H9 (cell line): Measurements from ENCODE around the gene RAB6B. TPM values are rescaled to one million over a fixed set of nuclear protein-coding genes. Genes with fewer than 3 reads are reported as not detected.

Experiments
- DNase-seq: peaks from one replicate; pipeline ENCODE4 v3.0.0-alpha.2; 2017
- H2AFZ ChIP-seq: one replicate; pipeline ENCODE4 v1.6.1; 2013; ENCODE audit warnings: mild to moderate bottlenecking, low read length, control low read depth, moderate library complexity
- H2AK5ac ChIP-seq: 2 replicates; pipeline ENCODE4 v1.6.1; 2013; ENCODE audit warnings: low read length, control low read depth, mixed read lengths; ENCODE audit not compliant: insufficient read length
- H2BK120ac ChIP-seq: one replicate; pipeline ENCODE4 v1.6.1; 2013; ENCODE audit warnings: low read depth, mild to moderate bottlenecking, low read length, control low read depth, inconsistent platforms; ENCODE audit not compliant: poor library complexity, severe bottlenecking
- H2BK12ac ChIP-seq: 2 replicates; pipeline ENCODE4 v1.6.1; 2013; ENCODE audit warnings: low read length, control low read depth, mixed read lengths, low read depth; ENCODE audit not compliant: insufficient read length
- H2BK15ac ChIP-seq: 2 replicates; pipeline ENCODE4 v1.6.1; 2013; ENCODE audit warnings: low read depth, low read length, control low read depth
- H2BK20ac ChIP-seq: one replicate; pipeline ENCODE4 v1.6.1; 2013; ENCODE audit warnings: low read depth, mild to moderate bottlenecking, low read length, control low read depth, inconsistent platforms; ENCODE audit not compliant: poor library complexity, severe bottlenecking
- H2BK5ac ChIP-seq: 2 replicates; pipeline ENCODE4 v1.6.1; 2013; ENCODE audit warnings: low read length, control low read depth, mixed read lengths; ENCODE audit not compliant: insufficient read length
- H3K14ac ChIP-seq: 2 replicates; pipeline ENCODE4 v1.6.1; 2013; ENCODE audit warnings: low read length, control low read depth; ENCODE audit not compliant: insufficient read depth
- H3K18ac ChIP-seq: 2 replicates; pipeline ENCODE4 v1.6.1; 2013; ENCODE audit warnings: low read depth, mild to moderate bottlenecking, mixed read lengths, low read length, control low read depth; ENCODE audit not compliant: insufficient read length
- H3K23ac ChIP-seq: 2 replicates; pipeline ENCODE4 v1.6.1; 2013; ENCODE audit warnings: low read length, control low read depth, mixed read lengths, low read depth; ENCODE audit not compliant: insufficient read length
- H3K23me2 ChIP-seq: 2 replicates; pipeline ENCODE4 v1.6.1; 2013; ENCODE audit warnings: low read depth, mild to moderate bottlenecking, mixed read lengths, low read length, control low read depth; ENCODE audit not compliant: insufficient read length, poor library complexity, severe bottlenecking
- H3K27ac ChIP-seq: 2 replicates; pipeline ENCODE4 v1.5.1; 2013; ENCODE audit warnings: low read length, control low read depth, mixed read lengths, low read depth; ENCODE audit not compliant: insufficient read length
- H3K27me3 ChIP-seq: 2 replicates; pipeline ENCODE4 v1.6.1; 2013; ENCODE audit warnings: low read length, control low read depth, inconsistent platforms; ENCODE audit not compliant: insufficient read depth
- H3K4ac ChIP-seq: 2 replicates; pipeline ENCODE4 v1.6.1; 2013; ENCODE audit warnings: low read depth, mild to moderate bottlenecking, control low read depth, inconsistent platforms, low read length, moderate library complexity
- H3K4me1 ChIP-seq: 2 replicates; pipeline ENCODE4 v1.6.1; 2013; ENCODE audit warnings: low read length, control low read depth, inconsistent platforms; ENCODE audit not compliant: insufficient read depth
- H3K4me2 ChIP-seq: 2 replicates; pipeline ENCODE4 v1.6.1; 2013; ENCODE audit warnings: low read length, control low read depth, mixed read lengths; ENCODE audit not compliant: insufficient read length, insufficient read depth
- H3K56ac ChIP-seq: 2 replicates; pipeline ENCODE4 v1.6.1; 2013; ENCODE audit warnings: low read depth, mild to moderate bottlenecking, mixed read lengths, low read length, control low read depth; ENCODE audit not compliant: insufficient read length
- H3K79me1 ChIP-seq: 2 replicates; pipeline ENCODE4 v1.6.1; 2013; ENCODE audit warnings: low read depth, mild to moderate bottlenecking, moderate library complexity, low read length, control low read depth, inconsistent platforms; ENCODE audit not compliant: insufficient read depth, poor library complexity, severe bottlenecking
- H3K79me2 ChIP-seq: 2 replicates; pipeline ENCODE4 v1.6.1; 2013; ENCODE audit warnings: low read length, control low read depth, inconsistent platforms; ENCODE audit not compliant: insufficient read depth
- H3K9ac ChIP-seq: 2 replicates; pipeline ENCODE4 v1.6.1; 2013; ENCODE audit warnings: low read length, control low read depth, mixed read lengths; ENCODE audit not compliant: insufficient read length; ENCODE audit errors: extremely low read depth
- H3K9me3 ChIP-seq: one replicate; pipeline ENCODE4 v1.6.1; 2013; ENCODE audit warnings: low read depth, low read length, inconsistent platforms; ENCODE audit not compliant: control insufficient read depth
- H3T11ph ChIP-seq: one replicate; pipeline ENCODE4 v1.6.1; 2013; ENCODE audit warnings: mild to moderate bottlenecking, low read length, control low read depth, inconsistent platforms
- H4K20me1 ChIP-seq: one replicate; pipeline ENCODE4 v1.6.1; 2013; ENCODE audit not compliant: control insufficient read depth, insufficient read length, insufficient read depth
- H4K5ac ChIP-seq: 2 replicates; pipeline ENCODE4 v1.6.1; 2013; ENCODE audit warnings: low read depth, mild to moderate bottlenecking, mixed read lengths, low read length, control low read depth; ENCODE audit not compliant: insufficient read length
- H4K8ac ChIP-seq: replicated peaks from 2 replicates; pipeline ENCODE4 v1.6.1; 2013; ENCODE audit warnings: low read length, control low read depth, mixed read lengths, low read depth; ENCODE audit not compliant: insufficient read length
- H4K91ac ChIP-seq: 2 replicates; pipeline ENCODE4 v1.6.1; 2013; ENCODE audit warnings: low read depth, mild to moderate bottlenecking, moderate library complexity, mixed read lengths, low read length, control low read depth; ENCODE audit not compliant: insufficient read length
- H3K27ac Mint-ChIP-seq, 3 experiments: 2 replicates in 2 of 3; 3 replicates in 1 of 3; pipeline ENCODE4 v1.8.0; 2020 to 2021; ENCODE audit warnings: mixed read lengths in 3 of 3, mild to moderate bottlenecking in 1 of 3, moderate library complexity in 1 of 3
- H3K27me3 Mint-ChIP-seq: 2 replicates; pipeline ENCODE4 v1.8.0; 2021; ENCODE audit warnings: low read depth, mild to moderate bottlenecking, moderate library complexity, mixed read lengths
- H3K36me3 Mint-ChIP-seq, 3 experiments: 2 replicates in 2 of 3; 3 replicates in 1 of 3; pipeline ENCODE4 v1.8.0; 2020 to 2021; ENCODE audit warnings: low read depth in 3 of 3, mixed read lengths in 3 of 3; ENCODE audit not compliant: insufficient read depth in 1 of 3
- H3K4me1 Mint-ChIP-seq, 2 experiments: 2 replicates each; pipeline ENCODE4 v1.8.0; 2020; ENCODE audit warnings: mixed read lengths in 2 of 2
- H3K4me3 Mint-ChIP-seq, 2 experiments: 2 replicates in 1 of 2; 3 replicates in 1 of 2; pipeline ENCODE4 v1.8.0; 2020 to 2021; ENCODE audit warnings: mild to moderate bottlenecking in 2 of 2, mixed read lengths in 2 of 2, moderate library complexity in 1 of 2
- H3K9me3 Mint-ChIP-seq, 2 experiments: 2 replicates in 1 of 2; 3 replicates in 1 of 2; pipeline ENCODE4 v1.8.0; 2020; ENCODE audit warnings: mild to moderate bottlenecking in 2 of 2, mixed read lengths in 2 of 2, moderate library complexity in 1 of 2
- CTCF ChIP-seq: fragments of 200-600 bp; sonication (generic); conservative IDR thresholded peaks from 3 replicates; pipeline ENCODE4 v1.8.0; 2021; ENCODE audit warnings: antibody characterized with exemption, mild to moderate bottlenecking
- WGBS: extraction: QIAGEN DNeasy Blood & Tissue Kit; methylation state at CpG from one replicate; pipeline ENCODE4 v1.1.7; 2013; ENCODE audit warnings: missing lambda C conversion rate, low lambda C conversion rate, mixed read lengths; ENCODE audit not compliant: insufficient read length; ENCODE audit errors: extremely low coverage; 5-methylcytosine and 5-hydroxymethylcytosine counted together
- total RNA-seq: library from RNA; stranded (reverse); gene quantifications from 2 replicates; pipeline ENCODE4 v1.2.1, GENCODE V29; 2021

The RAB6B gene
- total RNA-seq, 1 experiment from 2014 or later, result 12.3 TPM

GRCh38 chr3:133783762-133784161 is 111.9 kb downstream of the RAB6B start:
- Histone ChIP-seq H3T11ph (no peak overlapping the region), H3K18ac (no peak overlapping the region), H3K9ac (no peak overlapping the region), H2BK12ac (no peak overlapping the region), H3K9me3 (no peaks in the 10 kb centered on the region), H2BK15ac (no peak overlapping the region), H4K8ac (no peak overlapping the region), H3K14ac (no peak overlapping the region), H3K4me2 (no peak overlapping the region), H2AK5ac (no peak overlapping the region), H4K20me1 (no peaks in the 10 kb centered on the region), H3K56ac (no peak overlapping the region), H3K23me2 (no peaks in the 10 kb centered on the region), H3K79me2 (no peaks in the 10 kb centered on the region; the same call in 1 of the 2 replicates), H2BK20ac (no peak overlapping the region), H4K5ac (no peak overlapping the region), H3K27ac (no peak overlapping the region), H2BK5ac (no peak overlapping the region), H2AFZ (no peak overlapping the region), H4K91ac (no peak overlapping the region), H2BK120ac (no peak overlapping the region), H3K4me1 (no peaks in the 10 kb centered on the region), H3K79me1 (no peaks in the 10 kb centered on the region), H3K23ac (no peak overlapping the region), H3K27me3 (no peaks in the 10 kb centered on the region), H3K4ac (no peak overlapping the region)
- peak; percentile 53 for DNase-seq
- Mint-ChIP-seq H3K27me3 (peaks cover 5% of the 10 kb centered on the region; the same call in 1 of the 2 replicates), H3K36me3 (peaks cover 0 to 4% (median 2%) of the 10 kb centered on the region in 3 experiments; a peak in 1 of 7 replicates), H3K4me1 (0 out of 4 replicates have a peak, but pooled peaks cover 0 to under 1% of the 10 kb centered on the region in 2 experiments), H3K9me3 (peaks cover 11 to 18% of the 10 kb centered on the region in 2 experiments), H3K27ac (no peak overlapping the region), H3K4me3 (no peak overlapping the region)
- WGBS, result no CpG with 5 or more reads among the region's 32 CpGs
- TF ChIP-seq CTCF, result no peak
